D721Med (cell line): ENCODE results near the gene AADAC.
"Not testable (repeated sequence)": the region's sequence is repeated elsewhere in the genome, so short reads cannot be mapped to it uniquely, and the experiment has no call there.

Experiments
- DNase-seq: peaks from one replicate; pipeline ENCODE4 v3.0.0; 2011; ENCODE audit warnings: low spot score; ENCODE audit not compliant: insufficient read length
- FAIRE-seq: peaks from 2 replicates; lab custom pipeline; 2011; peaks lifted over from hg19 to GRCh38; lab: Jason Lieb, UNC
- CTCF ChIP-seq: IDR thresholded peaks from 2 replicates; pipeline ENCODE4 v1.5.1; 2012; ENCODE audit warnings: mild to moderate bottlenecking, control low read depth; ENCODE audit not compliant: insufficient read depth; ENCODE audit errors: missing control alignments

AADAC gene

GRCh38 chr3:151795276-151795675 is 18.6 kb upstream of the AADAC start:
- no peak for DNase-seq
- TF ChIP-seq CTCF: no peak
- no peak for FAIRE-seq

- FAIRE-seq (no peak), DNase-seq (no peak)
- no peak for TF ChIP-seq CTCF
Observed at GRCh38 chr3:151796105-151796680, 17.7 kb upstream of the AADAC start.

- FAIRE-seq: no peak
Observed at GRCh38 chr3:151798466-151798865, 15.4 kb upstream of the AADAC start.

GRCh38 chr3:151800431-151800830 is 13.5 kb upstream of the AADAC start:
- no peak for TF ChIP-seq CTCF
- DNase-seq: no peak
- no peak for FAIRE-seq

More at GRCh38 chr3:151798466-151798865, 15.4 kb upstream of the AADAC start:
- TF ChIP-seq CTCF: no peak
- no peak for DNase-seq

- no peak for TF ChIP-seq CTCF
- FAIRE-seq: no peak
- DNase-seq: no peak
Observed at GRCh38 chr3:151804267-151804666, 9.6 kb upstream of the AADAC start.

GRCh38 chr3:151806838-151807237 is 7.1 kb upstream of the AADAC start:
- no peak for TF ChIP-seq CTCF

GRCh38 chr3:151808926-151809325 is 5.0 kb upstream of the AADAC start:
- not testable (repeated sequence) for DNase-seq, FAIRE-seq

More at GRCh38 chr3:151806838-151807237, 7.1 kb upstream of the AADAC start:
- FAIRE-seq (no peak), DNase-seq (no peak)

- FAIRE-seq: no peak
- no peak for TF ChIP-seq CTCF
- DNase-seq: no peak
Observed at GRCh38 chr3:151811474-151811873, 2.4 kb upstream of the AADAC start.
